ENCODE measurements around the gene CTCFL.

CTCFL gene

GRCh38 chr20:57559658-57560553 lies 35.0 kb upstream of the CTCFL start:
- DNase-seq (ENCODE audit: low read depth) = no peak

GRCh38 chr20:57559289-57559634 lies 34.3 kb upstream of the CTCFL start:
- no peak for DNase-seq (ENCODE audit: low read depth)

- DNase-seq (ENCODE audit: low read depth) = no peak
These were observed 33.8 kb upstream of the CTCFL start for GRCh38 chr20:57558614-57559288.

- no peak for DNase-seq (ENCODE audit: low read depth)
These were observed 33.1 kb upstream of the CTCFL start for GRCh38 chr20:57557926-57558613.

- DNase-seq (ENCODE audit: low read depth) = no peak
These were observed 32.0 kb upstream of the CTCFL start for GRCh38 chr20:57556980-57557274.

GRCh38 chr20:57555457-57556184 lies 30.7 kb upstream of the CTCFL start:
- no peak for DNase-seq (ENCODE audit: low read depth)

GRCh38 chr20:57553376-57554018 lies 28.6 kb upstream of the CTCFL start:
- no peak for DNase-seq (ENCODE audit: low read depth)

- no peak for DNase-seq (ENCODE audit: low read depth)
These were observed 27.5 kb upstream of the CTCFL start for GRCh38 chr20:57552471-57552870.

GRCh38 chr20:57548177-57549058 lies 23.5 kb upstream of the CTCFL start:
- DNase-seq (ENCODE audit: low read depth) = no peak

GRCh38 chr20:57546956-57547649 lies 22.2 kb upstream of the CTCFL start:
- no peak for DNase-seq (ENCODE audit: low read depth)

- DNase-seq (ENCODE audit: low read depth) = no peak
These were observed 21.2 kb upstream of the CTCFL start for GRCh38 chr20:57545927-57546662.

GRCh38 chr20:57544838-57545564 lies 20.1 kb upstream of the CTCFL start:
- DNase-seq (ENCODE audit: low read depth) = no peak

- DNase-seq (ENCODE audit: low read depth) = no peak
These were observed 18.8 kb upstream of the CTCFL start for GRCh38 chr20:57543754-57544153.

- DNase-seq (ENCODE audit: low read depth) = no peak
These were observed 16.1 kb upstream of the CTCFL start for GRCh38 chr20:57540890-57541580.

- DNase-seq (ENCODE audit: low read depth) = no peak
These were observed 14.9 kb upstream of the CTCFL start for GRCh38 chr20:57539889-57540288.

- no peak for DNase-seq (ENCODE audit: low read depth)
These were observed 12.9 kb upstream of the CTCFL start for GRCh38 chr20:57537822-57538221.

- DNase-seq (ENCODE audit: low read depth) = no peak
These were observed 12.1 kb upstream of the CTCFL start for GRCh38 chr20:57536771-57537724.
